CD4-positive, alpha-beta T cell treated with Interleukin-15 for 1 hour (primary cell): ENCODE data around the gene ATXN7L2.

Experiments used
- DNase-seq: peaks from one replicate; pipeline ENCODE4 v3.0.0-alpha.2; 2020

The ATXN7L2 gene

DNA sequence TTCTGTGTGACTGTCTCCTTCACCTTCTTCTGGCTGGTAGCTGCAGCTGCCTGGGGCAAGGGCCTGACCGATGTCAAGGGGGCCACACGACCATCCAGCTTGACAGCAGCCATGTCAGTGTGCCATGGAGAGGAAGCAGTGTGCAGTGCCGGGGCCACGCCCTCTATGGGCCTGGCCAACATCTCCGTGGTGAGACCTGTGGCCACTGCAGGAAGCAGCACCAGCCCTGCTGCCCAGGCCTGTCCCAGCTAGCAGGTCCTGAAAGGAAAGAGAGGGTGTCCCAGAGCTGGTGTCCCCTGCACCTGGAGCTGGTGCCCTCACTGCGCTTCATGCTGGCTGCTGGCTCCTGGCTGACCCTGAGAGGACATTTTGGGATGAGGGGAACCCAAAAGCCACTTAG, 5.9 kb upstream of the ATXN7L2 start:
- no peak for DNase-seq

DNA sequence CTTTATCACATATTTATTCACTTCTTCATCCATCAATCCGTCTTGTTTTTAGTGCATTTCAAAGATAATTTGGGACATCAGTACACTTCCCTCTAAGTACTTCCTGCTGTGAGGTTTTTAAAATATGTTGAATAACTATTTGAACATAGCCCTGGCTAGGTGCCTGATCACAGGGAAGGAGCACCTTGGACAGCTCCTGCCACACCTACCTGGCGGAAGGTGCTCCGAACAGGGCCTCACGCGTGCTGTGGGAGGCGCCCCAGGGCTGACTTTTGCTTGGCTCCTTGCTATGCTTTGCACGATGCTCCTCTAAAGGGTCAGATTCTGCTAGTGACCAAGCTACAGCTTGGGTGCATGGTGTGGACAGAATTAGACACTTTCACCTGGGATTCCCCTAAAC, 4.9 kb upstream of the ATXN7L2 start:
- DNase-seq: no peak

DNA sequence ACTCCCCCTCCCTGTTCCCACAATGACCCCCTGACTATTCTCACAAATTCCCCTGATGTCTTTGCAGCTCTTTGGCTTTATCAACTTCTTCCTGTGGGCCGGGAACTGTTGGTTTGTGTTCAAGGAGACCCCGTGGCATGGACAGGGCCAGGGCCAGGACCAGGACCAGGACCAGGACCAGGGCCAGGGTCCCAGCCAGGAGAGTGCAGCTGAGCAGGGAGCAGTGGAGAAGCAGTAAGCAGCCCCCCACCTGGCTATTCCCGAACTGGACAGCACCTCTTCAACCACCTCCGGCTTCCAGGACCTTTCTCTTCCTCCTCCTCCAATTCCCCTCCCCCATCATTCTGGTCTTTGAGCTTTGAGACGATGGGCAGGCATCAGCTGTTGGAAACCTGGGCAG, 4.4 kb upstream of the ATXN7L2 start:
- no peak for DNase-seq

DNA sequence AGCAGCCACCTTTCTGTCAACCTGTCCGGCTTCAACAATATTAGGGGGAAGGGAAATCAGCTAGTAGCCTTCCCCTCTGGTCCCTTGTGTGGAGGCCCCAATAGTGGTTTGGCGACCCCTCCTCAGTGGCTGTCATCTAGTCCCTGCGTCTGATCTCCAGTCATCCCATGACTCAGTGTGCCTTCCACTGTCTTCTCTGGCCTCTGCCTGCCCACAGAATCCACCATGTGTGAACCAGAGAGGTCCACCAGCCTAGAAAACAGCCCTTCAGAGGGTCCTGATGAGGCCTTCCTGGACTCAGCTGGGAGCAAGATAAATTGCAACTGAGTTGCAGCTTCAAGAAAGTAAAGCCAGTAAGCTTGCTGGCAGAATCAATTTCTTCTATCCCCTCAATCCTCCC, 3.8 kb upstream of the ATXN7L2 start:
- no peak for DNase-seq

DNA sequence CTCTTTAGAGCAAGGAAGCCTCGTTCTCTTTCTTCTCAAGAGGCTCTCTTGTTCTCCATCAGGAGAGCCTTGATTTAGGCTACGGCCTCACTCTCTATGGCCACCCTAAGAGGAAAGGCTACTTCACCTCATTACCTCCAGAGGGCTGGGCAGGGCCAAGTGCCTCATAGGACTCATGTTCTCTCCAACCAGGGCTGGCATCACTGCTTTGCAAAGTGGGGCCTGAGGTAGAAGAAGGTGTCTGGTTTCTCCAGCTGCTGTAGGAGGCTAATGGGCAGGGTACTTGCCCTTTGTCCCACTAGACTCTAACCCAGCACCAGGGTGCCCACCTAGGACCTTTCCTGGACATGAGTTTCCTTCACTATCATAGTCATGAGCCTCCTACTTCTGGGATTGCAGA, 2.1 kb upstream of the ATXN7L2 start:
- DNase-seq: no peak

DNA sequence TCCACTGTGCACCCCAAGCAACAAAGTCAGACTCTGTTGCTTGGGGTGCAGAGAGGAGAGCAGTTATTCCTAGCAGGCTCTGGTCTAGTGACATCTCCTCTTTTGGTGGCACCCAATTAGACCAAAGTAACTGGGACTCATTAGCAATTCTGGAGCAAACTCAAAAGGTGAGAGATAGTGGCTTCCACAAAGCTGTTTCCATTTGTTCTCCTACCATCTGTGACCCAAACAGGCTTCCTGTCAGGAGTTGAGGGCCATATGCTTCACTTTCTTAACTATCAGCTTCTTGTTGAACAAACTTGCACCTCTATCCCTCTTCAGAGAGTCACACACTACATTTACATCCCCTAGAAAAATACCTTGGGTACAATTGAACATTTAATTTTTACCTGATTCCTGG, 1.5 kb upstream of the ATXN7L2 start:
- no peak for DNase-seq

DNA sequence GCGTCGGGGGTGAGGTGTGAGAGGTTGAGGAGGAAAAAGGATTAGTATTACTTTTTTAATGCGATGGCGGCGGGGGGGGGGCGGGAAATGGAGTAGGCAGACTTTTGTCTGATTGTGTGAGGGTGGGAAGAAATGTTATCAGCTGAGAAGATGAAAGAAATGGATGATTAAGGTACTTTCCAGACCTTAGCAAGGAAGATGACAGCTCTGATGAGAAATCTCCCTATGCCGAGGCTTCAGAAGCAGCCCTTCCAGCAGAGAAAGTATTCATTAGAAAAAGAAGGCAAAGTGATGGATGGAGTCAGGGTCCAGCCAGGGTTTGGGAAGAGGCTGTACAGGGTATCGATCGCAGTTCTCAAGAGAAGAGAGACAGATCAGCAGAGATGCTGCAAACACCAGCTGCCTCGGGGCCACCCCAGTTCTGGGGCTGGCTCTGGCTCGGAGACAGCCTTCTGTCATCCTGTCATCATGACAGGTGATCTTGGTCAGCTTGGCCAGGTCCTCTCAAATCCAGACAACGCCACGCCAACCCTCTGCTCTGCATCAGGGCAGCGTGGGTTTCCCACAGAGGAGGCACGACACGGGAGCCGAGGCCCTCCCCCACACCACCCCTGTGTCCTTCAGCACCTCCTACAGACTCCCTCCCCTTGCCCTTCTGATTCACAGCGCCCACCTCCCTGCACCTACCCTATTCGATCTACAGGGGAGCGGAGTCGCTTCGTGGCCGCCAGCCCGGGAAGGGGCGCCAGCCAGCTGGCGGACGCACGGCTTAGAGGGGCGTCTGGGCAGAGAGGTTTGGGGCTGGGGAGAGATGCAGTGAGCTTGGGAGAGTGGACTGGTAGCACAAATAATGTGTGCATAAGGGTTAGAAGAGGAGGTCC, 674 bp upstream of the ATXN7L2 start:
- DNase-seq: peak; percentile 35

DNA sequence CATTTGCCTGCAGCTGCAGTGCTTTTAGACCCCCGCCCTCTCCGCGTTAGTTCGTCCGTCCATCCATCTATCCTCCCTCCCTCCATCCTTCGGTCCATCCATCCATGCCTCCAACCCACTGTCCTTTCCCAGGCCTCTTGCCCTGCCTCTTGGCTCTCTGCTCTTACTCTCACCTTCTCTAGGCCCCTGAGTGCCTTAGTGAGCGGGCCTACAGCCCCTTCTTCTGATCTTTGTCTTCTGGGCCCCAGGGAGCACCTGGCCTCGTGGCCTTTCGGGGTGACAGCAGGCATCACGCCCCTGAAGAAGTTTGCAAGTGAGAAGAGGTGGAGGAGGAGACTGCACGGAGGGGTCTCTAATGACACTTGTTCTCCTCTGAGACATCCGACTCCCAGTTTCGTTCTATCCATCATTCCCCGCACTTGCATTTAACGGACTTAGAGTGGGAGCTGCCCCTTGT, 842 bp downstream of the ATXN7L2 start:
- no peak for DNase-seq

DNA sequence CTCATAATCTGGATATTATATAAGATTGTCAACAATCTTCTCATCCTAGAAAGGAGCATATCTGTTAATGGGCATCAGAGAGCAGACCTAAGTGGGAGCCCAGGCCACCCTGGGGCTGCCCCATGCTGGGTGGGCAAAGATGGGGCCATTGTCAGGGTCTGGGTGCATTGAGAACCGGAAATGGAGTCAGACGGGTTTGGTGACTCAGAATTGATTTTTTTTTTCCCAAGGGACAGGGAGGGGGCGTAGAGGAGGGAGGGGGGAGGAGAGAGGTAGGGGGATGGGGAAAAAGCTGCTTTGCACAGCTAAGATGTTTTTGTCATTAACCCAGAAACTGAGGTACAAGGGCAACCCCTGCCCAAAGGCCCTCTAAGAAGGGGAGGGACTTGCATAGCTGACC, 1.3 kb downstream of the ATXN7L2 start:
- DNase-seq: no peak

DNA sequence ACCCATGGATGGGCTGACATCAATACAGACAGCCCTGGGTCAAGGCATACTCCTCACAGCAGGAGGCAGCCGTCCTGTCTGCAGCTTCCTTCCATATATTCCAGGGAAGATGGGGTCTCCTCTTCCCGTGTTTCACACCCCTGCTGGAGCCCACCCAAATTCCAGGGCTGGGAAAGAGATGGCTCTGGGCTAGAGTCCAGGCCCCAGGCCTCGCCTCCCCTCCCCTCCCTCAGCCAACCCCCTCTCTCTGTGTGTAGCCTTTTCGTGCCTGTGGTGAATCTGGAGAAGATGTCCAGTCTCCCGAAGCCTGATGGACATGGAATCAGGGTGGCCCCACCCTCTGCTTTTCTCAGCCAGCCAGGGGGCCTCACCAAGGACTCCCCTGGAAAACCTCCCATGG, 3.6 kb downstream of the ATXN7L2 start:
- DNase-seq: no peak

DNA sequence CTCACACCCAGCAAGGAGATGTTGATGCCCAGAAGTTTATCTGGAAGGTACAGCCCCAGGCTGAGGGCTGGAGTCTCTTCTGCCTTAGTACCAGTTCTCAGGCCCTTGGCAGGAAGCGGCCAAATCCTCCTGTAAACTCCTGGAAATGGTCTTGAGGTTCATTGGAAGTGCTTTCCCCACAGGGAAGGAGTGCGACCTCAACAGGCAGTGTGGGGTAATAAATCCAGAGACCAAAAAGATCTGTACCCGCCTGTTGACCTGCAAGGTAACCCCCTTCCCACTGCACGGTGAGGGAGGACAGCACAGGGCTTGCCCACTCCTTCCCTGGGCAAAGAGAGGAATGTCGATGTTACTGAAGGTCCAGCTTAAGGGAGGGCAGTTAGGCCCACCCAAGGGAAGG, 4.5 kb downstream of the ATXN7L2 start:
- DNase-seq: no peak

DNA sequence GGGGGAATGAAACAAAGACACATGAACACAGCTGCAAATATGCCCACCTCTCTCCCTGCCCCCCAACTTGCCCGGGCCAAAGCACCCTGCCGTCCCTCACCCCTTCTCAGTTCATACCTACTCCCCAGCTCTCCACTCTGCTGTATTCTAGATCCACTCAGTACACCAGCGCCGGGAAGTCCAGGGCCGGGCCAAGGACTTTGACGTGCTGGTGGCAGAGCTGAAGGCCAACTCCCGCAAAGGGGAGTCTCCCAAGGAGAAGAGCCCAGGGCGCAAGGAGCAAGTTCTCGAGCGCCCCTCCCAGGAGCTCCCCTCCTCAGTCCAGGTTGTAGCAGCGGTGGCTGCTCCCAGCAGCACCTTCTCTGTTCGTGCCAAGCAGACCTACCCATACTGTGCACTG, 5.0 kb downstream of the ATXN7L2 start:
- no peak for DNase-seq

DNA sequence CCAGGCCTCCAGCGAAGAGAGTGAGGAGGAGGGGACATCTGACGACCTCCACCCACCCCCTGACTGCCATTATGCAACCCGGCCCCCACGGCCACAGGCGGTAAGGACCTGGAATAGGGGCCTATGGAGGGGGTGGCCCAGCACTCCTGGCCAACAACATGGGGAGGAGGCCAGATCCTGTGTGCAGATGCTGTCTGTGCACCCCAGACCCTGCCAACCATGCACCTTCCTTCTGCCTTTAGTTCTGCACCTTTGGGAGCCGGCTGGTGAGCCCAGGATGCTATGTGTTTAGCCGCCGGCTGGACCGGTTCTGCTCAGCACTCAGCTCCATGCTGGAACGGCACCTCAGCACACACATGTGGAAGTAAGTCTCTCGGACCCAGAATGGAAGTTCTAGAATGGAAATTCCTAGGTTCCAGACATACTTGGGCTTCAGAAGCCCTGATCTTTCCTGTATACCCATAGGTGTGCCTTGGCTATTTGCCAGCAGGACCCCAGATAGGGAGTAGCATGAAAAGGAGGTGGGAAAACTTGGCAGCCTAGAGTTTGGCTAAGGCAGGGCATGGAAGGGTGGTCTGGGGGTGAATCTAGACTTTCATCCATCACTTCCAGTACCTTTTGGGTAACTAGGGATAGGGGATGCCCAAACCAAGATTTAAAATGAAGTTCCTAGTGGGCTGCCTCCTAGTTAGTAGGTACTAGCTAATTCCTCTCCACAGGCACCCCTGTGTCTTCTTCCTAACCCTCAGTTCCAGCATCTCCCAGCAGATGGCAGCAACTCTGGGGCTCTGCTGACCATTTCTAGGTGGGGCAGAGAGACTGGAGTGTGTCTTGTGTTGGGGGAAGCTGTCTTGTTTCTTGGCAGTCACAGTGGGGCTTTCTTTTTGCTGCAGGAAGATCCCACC, 6.6 kb downstream of the ATXN7L2 start:
- DNase-seq: peak; percentile 69

DNA sequence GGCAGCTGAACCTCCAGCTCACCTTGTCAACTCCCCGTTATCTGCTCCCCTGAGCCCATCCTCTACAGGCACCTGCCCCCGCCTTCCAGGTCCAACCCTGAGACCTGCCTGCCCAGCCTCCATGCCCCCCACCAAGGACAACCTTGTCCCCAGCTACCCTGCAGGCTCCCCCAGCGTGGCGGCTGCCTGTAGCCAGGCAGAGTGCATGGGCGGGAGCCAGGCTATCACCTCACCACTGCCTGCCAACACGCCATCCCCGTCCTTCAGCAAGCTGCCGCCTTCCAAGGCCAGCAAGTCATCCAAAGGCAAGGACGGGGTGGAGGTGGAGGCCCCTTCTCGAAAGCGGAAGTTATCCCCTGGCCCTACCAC, 7.2 kb downstream of the ATXN7L2 start:
- DNase-seq: no peak

DNA sequence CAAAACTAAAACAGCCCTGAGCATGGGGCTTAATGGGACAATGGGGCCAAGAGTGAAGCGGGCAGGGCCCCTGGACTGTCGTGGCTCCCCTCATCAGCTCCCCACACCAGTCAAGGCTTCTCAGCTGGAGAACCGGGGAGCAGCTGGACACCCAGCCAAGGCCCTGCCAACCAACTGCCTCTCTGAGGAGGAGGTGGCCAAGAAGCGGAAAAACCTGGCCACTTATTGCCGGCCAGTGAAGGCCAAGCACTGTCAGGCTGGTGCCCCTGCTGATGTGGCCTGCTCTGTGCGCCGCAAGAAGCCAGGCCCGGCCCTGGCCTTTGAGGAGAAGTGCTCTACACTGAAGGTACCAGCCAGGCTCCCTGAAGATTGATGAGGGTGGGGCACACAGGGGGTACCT, 7.7 kb downstream of the ATXN7L2 start:
- no peak for DNase-seq

DNA sequence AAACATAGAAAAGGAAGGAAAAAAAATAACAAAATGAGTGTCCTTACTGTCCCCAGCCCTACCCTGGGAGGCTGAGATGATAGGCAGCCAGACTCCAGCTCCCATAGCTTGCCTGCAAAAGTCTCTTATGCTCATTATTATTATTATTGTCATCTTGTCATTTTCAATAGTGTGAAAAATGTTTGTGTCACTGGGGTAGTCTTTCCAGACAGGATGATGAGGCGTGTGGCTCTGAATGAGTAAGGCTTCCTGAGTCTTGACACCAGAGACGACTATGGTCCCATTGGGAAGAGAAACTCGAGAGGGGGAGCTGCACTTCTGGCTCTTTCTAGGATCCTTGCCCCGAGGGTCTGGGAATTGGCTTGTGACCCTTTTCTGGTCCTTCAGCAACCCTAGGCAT, 9.1 kb downstream of the ATXN7L2 start:
- no peak for DNase-seq

DNA sequence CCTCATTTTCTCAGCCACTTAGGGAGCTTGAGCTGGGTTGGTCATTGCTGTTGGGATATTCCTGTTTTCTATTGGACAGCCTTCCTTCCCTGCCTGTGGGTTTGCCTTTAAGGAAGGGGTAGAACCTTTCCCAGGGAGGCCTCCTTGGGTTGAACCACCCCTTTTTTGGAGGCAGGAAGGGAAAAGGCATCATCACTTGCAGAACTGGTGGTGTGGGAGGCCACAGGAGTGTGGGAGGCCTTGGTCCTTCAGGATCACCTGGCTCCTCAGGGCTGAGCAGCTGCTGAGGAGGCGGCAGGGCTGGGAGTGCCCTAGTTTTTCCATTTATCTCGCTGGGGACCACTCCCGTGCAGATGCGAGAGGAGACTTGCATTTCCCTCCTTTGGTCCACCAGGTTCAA, 9.5 kb downstream of the ATXN7L2 start:
- no peak for DNase-seq

DNA sequence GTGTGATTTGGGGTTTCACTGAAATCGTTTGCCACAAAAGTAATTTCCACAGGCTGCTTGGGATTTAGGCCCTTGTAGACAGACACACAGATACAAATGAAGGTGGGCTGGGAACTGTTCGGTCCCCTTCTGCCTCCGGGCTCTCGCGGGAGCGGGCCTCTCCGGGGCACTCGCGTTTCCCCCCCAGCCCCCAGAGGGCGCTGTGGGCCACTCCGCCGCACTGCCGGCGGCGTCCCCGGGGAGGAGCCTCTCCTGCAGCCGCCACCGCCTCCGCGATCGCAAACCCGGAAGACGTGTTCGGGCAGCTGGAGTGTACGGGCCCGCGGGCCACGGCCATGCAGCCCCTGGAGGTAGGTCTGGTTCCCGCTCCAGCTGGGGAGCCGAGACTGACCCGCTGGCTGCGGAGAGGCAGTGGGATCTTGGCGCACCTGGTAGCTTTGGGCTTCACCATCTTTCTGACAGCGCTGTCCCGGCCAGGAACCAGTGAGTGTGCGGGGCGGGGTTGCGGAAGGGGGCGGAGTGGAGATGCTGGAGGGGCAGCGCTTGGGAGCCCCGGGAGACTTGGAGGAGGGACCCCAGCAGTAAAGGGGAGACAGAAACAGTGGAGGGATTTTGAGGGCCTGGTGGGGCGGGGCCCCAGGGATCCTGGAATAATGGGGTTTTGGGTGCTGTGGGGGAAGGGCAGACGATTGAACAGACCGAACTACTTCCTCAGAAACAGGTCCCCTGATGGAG, 10.3 kb downstream of the ATXN7L2 start, which contains the start of gene CYB561D1:
Gene CYB561D1 (plus strand): TSS at position 290 of the 735 bp plus-strand sequence. CDS start 46 bp downstream, at position 336.
- DNase-seq: peak; percentile 86

DNA sequence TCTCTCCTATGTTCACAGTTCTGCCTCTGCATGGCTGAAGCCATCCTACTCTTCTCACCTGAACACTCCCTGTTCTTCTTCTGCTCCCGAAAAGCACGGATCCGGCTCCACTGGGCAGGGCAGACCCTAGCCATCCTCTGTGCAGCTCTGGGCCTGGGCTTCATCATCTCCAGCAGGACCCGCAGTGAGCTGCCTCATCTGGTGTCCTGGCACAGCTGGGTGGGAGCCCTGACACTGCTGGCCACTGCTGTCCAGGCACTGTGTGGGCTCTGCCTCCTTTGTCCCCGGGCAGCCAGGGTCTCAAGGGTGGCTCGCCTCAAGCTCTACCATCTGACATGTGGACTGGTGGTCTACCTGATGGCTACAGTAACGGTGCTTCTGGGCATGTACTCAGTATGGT, 12.0 kb downstream of the ATXN7L2 start:
- DNase-seq: no peak

DNA sequence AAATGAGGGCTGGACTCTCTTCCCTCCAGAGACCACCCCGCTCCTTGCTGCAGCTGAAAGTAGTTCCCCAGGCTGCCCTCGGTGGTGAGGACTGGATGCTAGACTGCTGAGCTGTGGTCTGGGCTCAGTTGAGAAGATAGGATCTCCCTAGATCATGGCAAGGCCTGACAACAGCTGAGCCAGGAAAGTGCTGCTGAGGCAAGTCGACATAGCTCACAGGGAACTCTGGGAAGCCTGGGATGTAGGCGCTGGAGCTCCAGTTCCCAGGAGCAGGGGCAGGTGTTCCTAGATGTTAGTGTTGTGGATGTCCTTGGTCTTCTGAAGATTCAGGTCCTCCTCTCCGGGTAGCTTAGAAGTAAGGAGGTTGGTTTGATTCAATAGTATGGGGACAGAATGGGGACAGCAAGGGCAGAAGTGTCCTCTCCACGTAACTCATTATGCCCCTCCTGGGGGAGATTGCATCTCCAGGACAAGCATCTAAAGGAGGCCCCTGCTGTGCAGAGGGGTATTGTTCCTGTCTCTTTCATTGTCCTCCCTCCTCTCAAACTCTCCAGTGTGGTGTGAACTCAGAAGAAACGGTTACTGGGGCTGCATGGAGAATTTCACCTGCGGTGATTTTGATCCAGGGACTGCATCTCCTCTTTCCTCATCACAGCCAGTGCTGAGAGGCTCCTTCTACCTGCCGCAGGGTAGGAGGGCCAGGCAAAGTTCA, 13.9 kb downstream of the ATXN7L2 start:
- no peak for DNase-seq

DNA sequence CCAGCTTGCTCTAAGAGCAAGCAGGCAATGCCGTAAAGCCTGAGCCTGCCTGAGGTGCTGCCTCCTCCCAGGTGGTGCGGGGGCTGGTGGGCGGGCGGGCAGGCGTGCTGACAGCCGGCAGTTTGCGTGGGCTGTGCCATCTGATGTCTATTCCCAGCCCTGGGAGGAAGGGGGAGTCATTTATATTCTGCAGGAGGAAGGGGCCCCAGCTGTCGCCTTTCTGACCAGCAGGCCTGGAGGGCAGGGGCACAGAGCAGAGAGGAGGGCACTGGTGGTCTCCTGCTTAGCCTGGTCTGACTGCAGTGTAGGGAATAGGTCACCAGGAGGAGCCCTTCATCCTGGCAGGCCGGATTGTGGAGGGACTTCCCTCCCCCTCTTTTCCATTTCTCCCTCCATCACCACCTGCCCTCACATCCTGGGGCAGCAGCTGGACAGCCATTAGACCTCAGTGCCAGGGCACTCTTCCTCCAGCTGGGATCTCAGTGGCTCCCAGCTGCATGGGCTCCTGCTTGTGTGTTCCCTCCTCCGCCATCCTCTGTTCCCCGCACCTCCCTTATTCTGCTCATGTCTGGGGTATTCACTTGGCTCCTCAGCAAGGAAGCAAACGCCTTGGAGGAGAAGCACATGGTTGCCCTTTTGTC, 14.6 kb downstream of the ATXN7L2 start:
- DNase-seq: no peak

DNA sequence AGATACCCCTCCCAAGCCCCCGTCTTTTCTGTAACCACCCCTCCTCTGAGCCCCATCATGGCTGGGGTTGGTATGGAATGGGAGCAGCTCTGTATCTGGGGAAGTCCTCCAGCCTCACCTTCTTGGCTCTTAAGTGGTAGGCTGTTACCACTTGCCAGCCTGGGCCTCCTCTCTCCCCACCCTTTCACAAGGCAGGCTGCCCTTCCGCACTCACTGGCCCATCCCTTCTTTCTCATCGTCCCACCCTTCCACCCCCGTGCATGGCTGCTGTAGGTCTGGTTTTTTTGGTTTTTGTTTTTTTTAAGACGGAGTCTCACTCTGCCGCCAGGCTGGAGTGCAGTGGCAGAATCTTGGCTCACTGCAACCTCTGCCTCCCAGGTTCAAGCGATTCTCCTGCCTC, 15.4 kb downstream of the ATXN7L2 start:
- no peak for DNase-seq
